SJCRH30 (cell line): ENCODE results near the gene HNRNPF. TPM values are rescaled to one million over a fixed set of nuclear protein-coding genes. Genes with fewer than 3 reads are reported as not detected.
"Not testable (repeated sequence)": the region's sequence is repeated elsewhere in the genome, so short reads cannot be mapped to it uniquely, and the experiment has no call there.

Experiments
- DNase-seq, 2 experiments: peaks; one replicate each; pipeline ENCODE4 v3.0.0-alpha.2; 2015 to 2020
- H3K27ac ChIP-seq: fragments of 250-450 bp; sonication (Bioruptor Pico); 2 replicates; pipeline ENCODE4 v1.5.1; 2020; ENCODE audit warnings: mild to moderate bottlenecking, moderate library complexity
- H3K27me3 ChIP-seq: fragments of 250-450 bp; sonication (Bioruptor Pico); 2 replicates; pipeline ENCODE4 v1.5.1; 2020; ENCODE audit warnings: mild to moderate bottlenecking, moderate library complexity
- H3K36me3 ChIP-seq: fragments of 250-450 bp; sonication (Bioruptor Pico); 2 replicates; pipeline ENCODE4 v1.5.1; 2020; ENCODE audit warnings: mild to moderate bottlenecking, moderate library complexity
- H3K4me1 ChIP-seq: fragments of 250-450 bp; sonication (Bioruptor Pico); 2 replicates; pipeline ENCODE4 v1.5.1; 2020; ENCODE audit warnings: mild to moderate bottlenecking, moderate library complexity
- H3K4me3 ChIP-seq: fragments of 250-450 bp; sonication (Bioruptor Pico); 2 replicates; pipeline ENCODE4 v1.5.1; 2020; ENCODE audit warnings: mild to moderate bottlenecking, moderate library complexity
- H3K9me3 ChIP-seq: fragments of 250-450 bp; sonication (Bioruptor Pico); replicated peaks from 2 replicates; pipeline ENCODE4 v1.5.1; 2020; ENCODE audit warnings: mild to moderate bottlenecking, moderate library complexity
- total RNA-seq: library from RNA; depleted of rRNA; stranded (reverse); fragments of >200 nt; shearing (Covaris generic); gene quantifications from 2 replicates; pipeline ENCODE4 v1.2.3, GENCODE V29; 2014; rRNA removed

The HNRNPF gene
- total RNA-seq, 1 experiment from 2014 or later: 64.7 TPM

DNA sequence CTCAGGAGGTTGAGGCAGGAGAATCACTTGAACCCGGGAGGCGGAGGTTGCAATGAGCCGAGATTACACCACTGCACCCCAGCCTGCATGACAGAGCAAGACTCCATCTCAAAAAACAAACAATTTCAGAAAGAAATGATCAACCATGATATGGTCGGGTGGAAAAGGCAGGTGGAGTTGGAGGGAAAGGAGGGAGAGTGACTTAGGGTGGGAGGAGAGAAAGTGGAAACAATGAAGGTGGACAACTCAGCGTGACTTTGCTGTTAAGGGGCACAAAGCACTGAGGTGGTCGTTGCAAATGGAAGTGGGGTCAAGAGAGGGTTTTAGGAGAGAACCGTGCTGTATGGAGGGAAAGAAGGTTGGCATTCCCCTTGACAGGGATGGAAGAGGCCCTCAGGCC is 67.5 kb downstream of the HNRNPF start:
- Histone ChIP-seq H3K4me1 (no peaks in the 10 kb centered on the region), H3K27ac (no peak overlapping the region), H3K27me3 (no peaks in the 10 kb centered on the region), H3K4me3 (no peak overlapping the region), H3K36me3 (no peaks in the 10 kb centered on the region), H3K9me3 (no peaks in the 10 kb centered on the region)
- no peak for DNase-seq

DNA sequence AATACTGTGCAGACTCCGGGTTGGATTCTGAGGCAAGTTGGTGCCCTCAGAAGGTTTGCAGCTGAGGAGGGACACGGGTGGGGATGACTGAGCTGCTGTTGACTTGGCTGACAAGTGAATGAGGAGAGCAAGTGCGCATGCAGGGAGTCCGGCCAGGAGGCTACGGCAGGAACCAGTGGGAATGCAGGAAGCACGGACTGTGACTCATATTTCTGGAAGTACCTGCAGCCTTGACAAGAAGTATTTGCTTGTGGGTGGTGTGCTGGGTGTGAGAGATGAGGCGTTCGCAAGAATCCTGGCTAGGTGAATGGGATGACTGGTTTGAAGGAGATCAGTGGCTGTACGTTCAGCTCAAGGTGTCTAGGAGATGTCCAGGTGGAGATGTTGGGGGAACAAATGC is 68.4 kb downstream of the HNRNPF start:
- Histone ChIP-seq H3K4me1 (no peaks in the 10 kb centered on the region), H3K4me3 (no peak overlapping the region), H3K36me3 (no peaks in the 10 kb centered on the region), H3K9me3 (no peaks in the 10 kb centered on the region), H3K27ac (no peak overlapping the region), H3K27me3 (no peaks in the 10 kb centered on the region)
- DNase-seq: no peak

DNA sequence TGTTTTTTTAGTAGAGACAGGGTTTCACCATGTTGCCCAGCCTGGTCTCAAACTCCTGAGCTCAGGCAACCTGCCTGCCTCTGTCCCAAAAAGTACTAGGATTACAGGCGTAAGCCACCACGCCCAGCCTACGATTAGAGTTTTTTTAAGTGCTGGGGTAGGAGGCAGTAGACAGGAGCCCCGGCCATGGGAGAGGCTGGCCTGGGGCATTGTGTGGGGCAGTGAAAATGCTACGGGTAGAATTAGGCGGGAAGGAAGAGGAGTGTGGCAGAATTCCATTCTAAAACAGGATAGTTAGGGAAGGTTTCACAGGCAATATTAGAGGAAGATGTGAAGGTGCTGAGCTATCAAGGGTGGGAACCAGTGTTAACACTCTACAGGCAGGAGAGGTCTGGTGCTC is 68.9 kb downstream of the HNRNPF start:
- H3K36me3 ChIP-seq: no peaks in the 10 kb centered on the region
- H3K4me1 ChIP-seq: no peaks in the 10 kb centered on the region
- H3K4me3 ChIP-seq: no peak overlapping the region
- no peak overlapping the region for H3K27ac ChIP-seq
- no peak for DNase-seq
- no peaks in the 10 kb centered on the region for H3K9me3 ChIP-seq
- no peaks in the 10 kb centered on the region for H3K27me3 ChIP-seq

DNA sequence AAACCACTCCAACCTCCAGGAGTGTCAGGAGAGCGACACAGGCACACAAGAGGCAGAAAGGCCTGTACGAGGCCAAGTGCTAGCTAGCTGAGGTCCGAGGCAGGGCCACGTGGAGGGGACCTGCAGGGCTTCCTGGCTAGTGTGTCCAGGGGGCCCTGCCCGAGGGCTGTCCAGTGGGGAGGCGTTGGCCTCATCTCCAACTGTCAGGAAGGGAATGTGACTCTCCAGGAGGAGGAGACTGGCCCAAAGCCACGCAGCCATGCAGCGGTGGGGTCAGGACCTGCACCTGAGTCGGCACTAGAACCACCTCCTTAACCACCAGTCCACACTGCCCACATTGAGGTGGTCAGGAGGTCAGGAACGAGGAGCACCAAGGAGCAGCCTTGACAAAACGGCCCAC is 69.8 kb downstream of the HNRNPF start:
- Histone ChIP-seq H3K27ac (no peak overlapping the region), H3K27me3 (no peaks in the 10 kb centered on the region), H3K4me3 (no peak overlapping the region), H3K9me3 (no peaks in the 10 kb centered on the region), H3K4me1 (no peaks in the 10 kb centered on the region), H3K36me3 (no peaks in the 10 kb centered on the region)
- no peak for DNase-seq

DNA sequence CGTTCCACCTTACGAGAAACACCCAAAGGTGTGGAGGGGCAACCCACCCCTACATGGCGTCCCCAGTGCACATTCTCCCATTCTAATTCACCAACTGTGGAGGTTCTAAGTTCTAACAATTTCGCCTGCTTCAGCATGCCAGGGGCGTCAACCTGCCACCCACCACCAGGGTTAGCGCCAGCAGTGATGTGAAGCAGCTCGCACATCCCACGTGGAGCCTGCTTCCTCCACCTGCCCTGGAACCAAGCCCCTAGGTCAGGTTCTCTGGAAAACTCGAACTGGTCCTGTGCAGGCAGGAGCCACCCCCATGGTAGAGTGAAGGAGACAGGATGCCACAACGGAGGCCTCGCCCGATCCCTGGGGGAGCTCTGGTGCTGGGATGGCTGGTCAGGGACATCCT is 70.9 kb downstream of the HNRNPF start:
- Histone ChIP-seq H3K4me1 (no peaks in the 10 kb centered on the region), H3K36me3 (no peaks in the 10 kb centered on the region), H3K27me3 (no peaks in the 10 kb centered on the region), H3K27ac (no peak overlapping the region), H3K9me3 (no peaks in the 10 kb centered on the region), H3K4me3 (no peak overlapping the region)
- no peak for DNase-seq

DNA sequence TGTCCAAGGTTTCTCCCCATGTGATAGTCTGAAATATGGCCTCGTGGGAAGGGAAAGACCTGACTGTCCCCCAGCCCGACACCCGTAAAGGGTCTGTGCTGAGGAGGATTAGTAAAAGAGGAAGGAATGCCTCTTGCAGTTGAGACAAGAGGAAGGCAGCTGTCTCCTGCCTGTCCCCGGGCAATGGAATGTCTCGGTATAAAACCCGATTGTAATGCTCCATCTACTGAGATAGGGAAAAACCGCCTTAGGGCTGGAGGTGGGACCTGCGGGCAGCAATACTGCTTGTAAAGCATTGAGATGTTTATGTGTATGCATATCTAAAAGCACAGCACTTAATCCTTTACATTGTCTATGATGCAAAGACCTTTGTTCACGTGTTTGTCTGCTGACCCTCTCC is 71.5 kb downstream of the HNRNPF start:
- not testable (repeated sequence) for H3K27me3 ChIP-seq, H3K4me3 ChIP-seq, H3K9me3 ChIP-seq, H3K4me1 ChIP-seq, H3K36me3 ChIP-seq, H3K27ac ChIP-seq
- DNase-seq: peak; percentile 26

DNA sequence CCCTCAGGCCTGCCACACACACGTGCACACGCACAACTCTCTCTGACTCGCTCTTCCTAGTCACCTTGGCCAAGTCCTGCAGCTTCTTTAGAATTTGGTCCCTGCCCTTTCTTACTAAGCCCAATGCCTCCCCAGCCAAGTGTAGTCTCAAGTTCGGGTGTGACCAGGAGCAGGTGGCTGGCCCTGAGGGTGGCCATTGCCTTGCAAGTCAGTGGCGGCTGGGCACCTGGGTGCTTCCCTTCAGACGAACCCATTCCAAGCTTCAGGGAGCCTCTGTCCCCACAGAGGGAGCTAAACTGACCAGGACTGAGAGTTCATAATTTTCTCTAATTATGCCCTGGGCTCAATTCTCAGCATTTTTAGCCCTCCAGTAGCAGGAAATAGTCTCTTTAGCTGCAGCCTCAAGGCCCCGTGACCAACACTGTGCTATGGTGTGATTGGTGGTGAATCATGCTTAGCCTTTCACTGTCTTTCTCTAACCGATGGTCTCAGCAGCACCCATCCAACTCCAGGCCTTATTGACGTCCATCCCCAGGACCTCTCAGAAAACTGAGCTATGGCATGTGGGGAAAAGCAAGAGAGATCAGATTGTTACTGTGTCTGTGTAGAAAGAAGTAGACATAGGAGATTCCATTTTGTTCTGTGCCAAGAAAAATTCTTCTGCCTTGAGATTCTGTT is 72.2 kb downstream of the HNRNPF start:
- no peaks in the 10 kb centered on the region for H3K4me1 ChIP-seq
- no peaks in the 10 kb centered on the region for H3K9me3 ChIP-seq
- no peak overlapping the region for H3K4me3 ChIP-seq
- DNase-seq: no peak
- H3K27ac ChIP-seq: no peak overlapping the region
- no peaks in the 10 kb centered on the region for H3K36me3 ChIP-seq
- H3K27me3 ChIP-seq: no peaks in the 10 kb centered on the region

DNA sequence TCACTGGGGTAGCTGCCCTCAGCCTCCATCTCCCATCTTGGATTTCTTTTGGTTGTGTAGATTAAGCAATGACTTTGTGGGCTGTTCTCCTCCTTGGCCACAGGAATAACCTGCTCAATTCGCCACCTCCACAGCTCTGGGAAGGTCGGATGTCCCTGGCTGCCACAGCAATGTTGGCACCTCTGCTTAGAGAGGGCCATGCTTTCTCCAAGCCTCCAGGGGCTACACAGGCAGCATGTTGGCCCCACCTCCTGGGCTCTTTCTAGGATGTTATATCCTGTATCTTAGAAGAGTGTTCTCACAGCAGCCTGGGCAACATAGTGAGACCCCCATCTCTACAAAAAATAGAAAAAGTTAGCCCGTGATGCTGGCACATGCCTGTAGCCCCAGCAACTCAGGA is 72.9 kb downstream of the HNRNPF start:
- Histone ChIP-seq H3K36me3 (no peaks in the 10 kb centered on the region), H3K27me3 (no peaks in the 10 kb centered on the region), H3K9me3 (no peaks in the 10 kb centered on the region), H3K27ac (no peak overlapping the region), H3K4me3 (no peak overlapping the region), H3K4me1 (no peaks in the 10 kb centered on the region)
- DNase-seq: no peak

Other genes with a start within 250 kb of the HNRNPF start
- not detected in 2 replicates for gene RASGEF1A, start 142.1 kb downstream of the HNRNPF start, total RNA-seq
- gene FXYD4, start 37.5 kb downstream of the HNRNPF start, total RNA-seq: not detected in 2 replicates
- 0.18 and 0.38 TPM in 2 replicates for gene ZNF487, start 27.9 kb upstream of the HNRNPF start, total RNA-seq
- gene ZNF239, start 165.4 kb upstream of the HNRNPF start, total RNA-seq: not detected in 2 replicates
- 2.2 and 2.9 TPM in 2 replicates for gene ZNF485, start 197.3 kb upstream of the HNRNPF start, total RNA-seq
- gene ZNF32, start 239.7 kb upstream of the HNRNPF start, total RNA-seq: 12.0 and 14.8 TPM in 2 replicates